Activated effector memory CD4-positive, alpha-beta T cell treated with anti-CD3 and anti-CD28 coated beads, Interleukin-2, amount 50 U/mL, for 16 hours (primary cell): Measurements from ENCODE around the gene PRLR.
"Not testable (repeated sequence)": the region's sequence is repeated elsewhere in the genome, so short reads cannot be mapped to it uniquely, and the experiment has no call there.

ENCODE experiments used
- DNase-seq: peaks from one replicate; pipeline ENCODE4 v3.0.0-alpha.2; 2020

The PRLR gene

GRCh38 chr5:35194635-35195471, 35.4 kb downstream of the PRLR start:
- no peak for DNase-seq

GRCh38 chr5:35192506-35192905, 37.8 kb downstream of the PRLR start:
- DNase-seq = no peak

GRCh38 chr5:35189801-35190200, 40.5 kb downstream of the PRLR start:
- not testable (repeated sequence) for DNase-seq

- DNase-seq = no peak
Observed at GRCh38 chr5:35188031-35188457, 42.2 kb downstream of the PRLR start.

- not testable (repeated sequence) for DNase-seq
Observed at GRCh38 chr5:35187621-35188020, 42.7 kb downstream of the PRLR start.

GRCh38 chr5:35186749-35187148, 43.5 kb downstream of the PRLR start:
- no peak for DNase-seq

GRCh38 chr5:35185518-35185917, 44.8 kb downstream of the PRLR start:
- DNase-seq = no peak

GRCh38 chr5:35183556-35183955, 46.7 kb downstream of the PRLR start:
- DNase-seq = no peak

- no peak for DNase-seq
Observed at GRCh38 chr5:35182910-35183535, 47.3 kb downstream of the PRLR start.

- no peak for DNase-seq
Observed at GRCh38 chr5:35182486-35182885, 47.8 kb downstream of the PRLR start.

GRCh38 chr5:35180046-35180445, 50.2 kb downstream of the PRLR start:
- no peak for DNase-seq

GRCh38 chr5:35177783-35178182, 52.5 kb downstream of the PRLR start:
- DNase-seq = no peak

- no peak for DNase-seq
Observed at GRCh38 chr5:35172533-35172932, 57.8 kb downstream of the PRLR start.

GRCh38 chr5:35171991-35172390, 58.3 kb downstream of the PRLR start:
- no peak for DNase-seq

- DNase-seq = no peak
Observed at GRCh38 chr5:35171078-35171477, 59.2 kb downstream of the PRLR start.

- no peak for DNase-seq
Observed at GRCh38 chr5:35166043-35166442, 64.2 kb downstream of the PRLR start.

GRCh38 chr5:35164860-35165542, 65.3 kb downstream of the PRLR start:
- DNase-seq = no peak

GRCh38 chr5:35163710-35164033, 66.6 kb downstream of the PRLR start:
- DNase-seq = no peak

GRCh38 chr5:35162848-35163709, 67.2 kb downstream of the PRLR start:
- no peak for DNase-seq

GRCh38 chr5:35161652-35162273, 68.5 kb downstream of the PRLR start:
- no peak for DNase-seq

- DNase-seq = no peak
Observed at GRCh38 chr5:35160486-35161116, 69.7 kb downstream of the PRLR start.

GRCh38 chr5:35159370-35159742, 70.9 kb downstream of the PRLR start:
- DNase-seq = no peak
